ENCODE results near the gene OR6C76.
"Not testable (repeated sequence)": the region's sequence is repeated elsewhere in the genome, so short reads cannot be mapped to it uniquely, and the experiment has no call there.

The OR6C76 gene

GRCh38 chr12:55425954-55426353 lies at the start of gene OR6C76:
OR6C76 (plus strand) TSS chr12:55426254; CDS start chr12:55426254, 0 bp downstream.
- no peak for DNase-seq

GRCh38 chr12:55385891-55386290 lies 40.2 kb upstream of the OR6C76 start:
- DNase-seq = no peak

- no peak for DNase-seq
Measured at GRCh38 chr12:55392032-55392795, 33.8 kb upstream of the OR6C76 start.

- DNase-seq = no peak
Measured at GRCh38 chr12:55396326-55396725, 29.7 kb upstream of the OR6C76 start.

- no peak for DNase-seq
Measured at GRCh38 chr12:55400229-55400628, 25.8 kb upstream of the OR6C76 start, which contains the start of gene OR6C65. OR6C65 (plus strand) TSS chr12:55400529; CDS start chr12:55400529, 0 bp downstream.

GRCh38 chr12:55407866-55408265 lies 18.2 kb upstream of the OR6C76 start:
- DNase-seq = no peak

- not testable (repeated sequence) for DNase-seq
Measured at GRCh38 chr12:55409133-55409532, 16.9 kb upstream of the OR6C76 start.

- DNase-seq = not testable (repeated sequence)
Measured at GRCh38 chr12:55412138-55412537, 13.9 kb upstream of the OR6C76 start.

GRCh38 chr12:55413498-55414388 lies 12.3 kb upstream of the OR6C76 start:
- DNase-seq = not testable (repeated sequence)

GRCh38 chr12:55414396-55414823 lies 11.6 kb upstream of the OR6C76 start:
- not testable (repeated sequence) for DNase-seq

GRCh38 chr12:55414889-55415288 lies 11.2 kb upstream of the OR6C76 start:
- not testable (repeated sequence) for DNase-seq

GRCh38 chr12:55416961-55417360 lies 9.1 kb upstream of the OR6C76 start:
- DNase-seq = no peak

GRCh38 chr12:55420307-55420962 lies 5.6 kb upstream of the OR6C76 start:
- no peak for DNase-seq

GRCh38 chr12:55428331-55429243 lies 2.5 kb downstream of the OR6C76 start:
- DNase-seq = no peak

GRCh38 chr12:55441233-55441632 lies 15.2 kb downstream of the OR6C76 start:
- DNase-seq = not testable (repeated sequence)

GRCh38 chr12:55443776-55444175 lies 17.7 kb downstream of the OR6C76 start, which contains the start of gene OR6C2:
OR6C2 (plus strand) TSS chr12:55444076; CDS start chr12:55452214, 8,138 bp downstream.
- no peak for DNase-seq

GRCh38 chr12:55445357-55445756 lies 19.3 kb downstream of the OR6C76 start:
- no peak for DNase-seq

GRCh38 chr12:55446326-55446725 lies 20.3 kb downstream of the OR6C76 start:
- no peak for DNase-seq

GRCh38 chr12:55448825-55449224 lies 22.8 kb downstream of the OR6C76 start:
- DNase-seq = no peak

GRCh38 chr12:55464926-55465325 lies 38.9 kb downstream of the OR6C76 start:
- not testable (repeated sequence) for DNase-seq

- no peak for DNase-seq
Measured at GRCh38 chr12:55467836-55468235, 41.8 kb downstream of the OR6C76 start.

GRCh38 chr12:55469291-55469690 lies 43.2 kb downstream of the OR6C76 start:
- no peak for DNase-seq

All from NCI-H1105 treated with DMSO at 0.1 percent for 48 hours (cell line).